Measurements from ENCODE around the gene PSMD11.

The PSMD11 gene

DNA sequence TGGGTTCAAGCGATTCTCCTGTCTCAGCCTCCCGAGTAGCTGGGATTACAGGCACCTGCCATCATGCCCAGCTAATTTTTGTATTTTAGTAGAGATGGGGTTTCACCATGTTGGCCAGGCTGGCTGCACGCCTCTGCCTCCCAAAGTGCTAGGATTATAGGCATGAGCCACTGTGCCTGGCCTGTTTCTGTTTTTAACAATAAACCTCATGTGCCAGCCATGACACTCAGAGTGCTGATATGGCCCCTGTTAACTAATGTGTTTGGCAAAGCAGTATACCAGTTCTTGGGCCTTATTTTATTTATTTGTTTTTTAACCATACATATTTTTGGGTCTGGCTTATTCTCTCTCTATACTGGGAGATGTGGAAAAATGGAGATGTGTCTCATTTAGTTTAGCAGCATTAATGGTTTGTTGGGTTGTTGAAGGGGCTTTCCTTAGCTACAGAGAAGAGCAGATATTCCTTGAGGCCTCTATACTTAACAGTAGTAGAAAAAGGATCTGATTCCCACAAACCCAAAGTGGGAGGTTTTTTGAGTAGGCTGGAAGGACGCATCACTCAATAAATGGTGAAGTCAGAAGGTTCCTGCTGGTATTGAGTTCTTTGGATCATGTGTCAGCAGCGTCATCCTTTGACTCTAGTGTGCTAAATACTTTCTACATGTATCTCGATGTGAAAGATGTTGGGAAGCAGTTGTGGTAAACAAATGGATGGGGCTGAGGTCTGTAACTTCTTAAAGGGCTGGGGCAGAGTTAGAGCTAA, 26.3 kb downstream of the PSMD11 start:
- DNase-seq = no peak

DNA sequence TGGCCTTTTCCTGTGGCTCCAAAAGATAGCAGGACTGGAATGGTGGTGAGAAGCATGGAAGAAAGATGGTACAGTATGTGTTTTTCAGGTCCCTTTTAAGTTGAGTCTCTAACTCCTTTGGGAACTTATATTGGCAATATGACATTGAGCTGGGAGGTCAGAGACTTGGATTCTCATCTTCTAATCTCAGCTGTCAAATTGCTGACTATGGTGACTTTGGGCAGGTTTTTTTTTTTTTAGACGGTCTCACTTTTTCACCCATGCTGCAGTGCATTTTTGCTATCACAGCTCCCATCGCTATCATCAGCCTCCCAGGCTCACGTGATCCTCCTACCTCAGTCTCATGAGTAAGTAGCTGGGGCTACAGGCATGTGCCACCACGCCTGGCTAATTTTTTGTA, 27.3 kb downstream of the PSMD11 start:
- no peak for DNase-seq

DNA sequence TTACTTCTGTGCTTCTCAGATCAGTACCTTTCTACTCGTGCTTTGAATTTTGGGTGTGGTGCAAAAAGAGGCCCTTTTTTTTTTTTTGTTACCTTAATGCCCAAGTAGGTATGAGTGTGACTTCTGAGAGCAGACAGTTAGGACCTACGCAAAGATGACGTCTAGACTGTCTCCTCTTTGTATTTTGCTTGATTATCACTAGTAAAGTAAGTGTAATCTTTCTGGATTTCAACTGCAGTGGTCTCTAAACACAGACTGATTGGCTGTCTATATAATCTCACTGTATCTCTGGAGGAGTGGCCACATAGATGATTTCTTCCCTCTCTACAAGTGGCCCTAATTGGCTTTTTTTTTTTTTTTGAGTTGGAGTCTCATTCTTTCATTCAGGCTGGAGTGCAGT, 30.9 kb downstream of the PSMD11 start:
- no peak for DNase-seq

DNA sequence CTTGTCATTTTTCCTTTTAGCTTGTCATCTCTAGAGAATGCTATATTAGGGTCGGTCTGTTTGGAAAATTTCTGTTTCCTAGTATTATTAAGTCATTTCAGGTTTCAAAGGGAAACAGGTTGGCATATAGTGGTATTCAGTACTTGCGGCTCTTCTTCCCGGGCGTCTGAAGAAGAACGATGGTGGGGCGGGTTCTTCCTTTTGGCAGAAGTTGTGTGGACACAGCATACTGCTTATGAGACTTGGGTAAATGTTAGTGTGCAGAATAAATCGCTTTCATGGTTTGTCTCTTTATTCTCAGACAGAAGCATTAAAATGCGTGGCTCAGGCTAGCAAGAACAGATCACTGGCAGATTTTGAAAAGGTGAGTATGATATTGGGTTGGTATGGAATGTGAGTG, 32.9 kb downstream of the PSMD11 start:
- no peak for DNase-seq

DNA sequence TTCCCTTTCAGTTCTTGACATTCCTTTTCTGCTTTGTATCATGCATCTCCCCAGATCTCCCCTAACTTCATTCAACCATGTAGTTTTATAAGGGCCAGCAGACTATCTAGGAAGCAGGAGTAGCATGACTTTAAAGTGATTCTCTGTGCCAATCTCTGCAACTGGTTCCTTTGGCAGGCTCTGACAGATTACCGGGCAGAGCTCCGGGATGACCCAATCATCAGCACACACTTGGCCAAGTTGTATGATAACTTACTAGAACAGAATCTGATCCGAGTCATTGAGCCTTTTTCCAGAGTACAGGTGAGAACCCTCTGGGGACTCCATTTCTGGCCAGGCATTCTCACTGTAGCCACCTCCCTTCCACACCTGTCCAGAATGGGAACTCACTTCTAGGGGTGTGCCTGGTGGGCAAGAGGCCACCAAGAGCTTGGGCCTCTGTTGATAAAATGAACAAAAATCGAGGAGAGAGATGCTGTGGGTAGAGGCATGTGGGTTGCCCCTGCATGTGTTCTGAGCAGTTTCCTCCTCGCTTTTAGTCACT, 34.8 kb downstream of the PSMD11 start:
- DNase-seq = no peak

DNA sequence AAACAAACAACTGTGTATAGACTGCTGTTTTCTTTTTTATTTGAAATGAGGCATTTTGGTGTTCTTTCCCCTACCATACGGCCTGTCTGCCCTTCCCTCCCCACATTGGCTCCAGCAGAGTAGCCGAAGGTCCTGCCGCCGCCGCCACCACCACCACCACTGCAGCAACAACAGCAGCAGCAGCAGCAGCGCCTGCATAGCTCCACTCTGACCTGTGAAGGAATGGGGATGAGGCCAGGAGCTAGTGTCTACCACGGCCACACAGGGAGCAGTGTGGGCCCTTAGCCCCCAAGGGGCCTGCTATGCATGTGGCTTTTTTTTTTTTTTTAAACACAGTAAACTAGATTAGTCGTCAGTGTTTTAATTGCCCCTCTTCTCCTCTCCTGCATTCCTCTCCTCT, 36.9 kb downstream of the PSMD11 start:
- DNase-seq = no peak

DNA sequence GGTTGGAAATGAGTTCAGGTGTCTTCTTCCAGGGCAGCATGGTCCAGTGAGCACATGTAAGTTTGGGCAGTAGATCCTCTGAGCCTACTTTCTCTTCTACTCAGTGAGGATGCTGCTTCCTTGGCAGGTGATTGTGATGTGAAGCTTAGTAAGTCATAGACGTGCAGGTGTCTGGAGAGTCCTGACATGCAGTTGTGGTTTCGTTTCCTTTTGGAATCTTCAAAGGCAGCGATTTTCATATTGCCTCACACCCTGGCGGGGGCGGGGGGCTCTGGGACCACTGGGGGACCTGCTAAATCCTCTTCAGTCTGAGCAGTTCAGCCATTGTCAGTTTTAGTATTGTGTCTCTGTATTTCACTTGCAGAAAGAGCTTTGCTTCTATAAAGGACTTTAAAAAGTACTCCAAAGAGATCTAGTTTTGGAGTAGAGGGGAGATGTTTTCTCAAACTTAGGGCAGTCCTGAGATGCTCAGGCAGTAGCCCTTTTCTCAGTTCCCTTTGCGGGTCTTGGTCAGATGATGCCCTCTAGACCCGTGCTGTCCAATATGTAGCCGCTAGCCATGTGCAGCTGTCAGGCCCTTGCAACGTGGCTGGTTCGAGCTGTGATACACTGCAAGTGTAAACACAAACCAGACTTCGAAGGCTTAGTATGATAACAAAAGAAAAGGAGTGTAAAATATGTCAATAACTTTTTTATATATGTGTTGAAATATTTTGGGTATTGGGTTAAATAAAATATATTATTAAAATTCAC, 38.4 kb downstream of the PSMD11 start:
- DNase-seq = no peak

DNA sequence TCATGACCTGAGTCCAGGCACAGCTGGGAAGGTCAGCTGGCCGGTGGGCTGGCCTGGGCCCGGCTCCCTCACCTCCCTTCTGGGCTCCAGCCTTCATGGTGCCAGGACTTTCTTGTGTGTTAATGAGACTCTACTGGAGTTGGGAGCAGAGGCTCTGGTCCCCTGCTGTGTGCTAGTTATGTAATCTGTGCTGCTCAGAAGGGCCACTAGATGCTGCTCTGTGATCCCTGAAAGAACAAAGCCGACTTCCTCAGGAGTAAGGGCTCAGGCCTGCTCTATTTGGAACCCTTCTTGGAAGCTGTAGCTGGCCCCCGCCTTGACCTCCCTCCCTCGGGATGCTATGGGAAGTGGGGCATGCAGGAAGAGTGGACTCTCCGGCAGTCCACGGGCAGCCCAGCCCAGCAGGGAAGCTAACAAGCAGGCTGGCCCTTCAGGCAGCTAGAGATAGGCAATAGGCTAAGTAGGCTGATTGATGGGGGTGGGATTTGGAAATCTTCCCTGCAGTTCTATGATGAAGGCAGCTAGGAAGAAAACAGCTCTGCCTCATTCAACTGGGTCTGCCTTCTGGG, 39.2 kb downstream of the PSMD11 start:
- DNase-seq = peak; percentile 3

DNA sequence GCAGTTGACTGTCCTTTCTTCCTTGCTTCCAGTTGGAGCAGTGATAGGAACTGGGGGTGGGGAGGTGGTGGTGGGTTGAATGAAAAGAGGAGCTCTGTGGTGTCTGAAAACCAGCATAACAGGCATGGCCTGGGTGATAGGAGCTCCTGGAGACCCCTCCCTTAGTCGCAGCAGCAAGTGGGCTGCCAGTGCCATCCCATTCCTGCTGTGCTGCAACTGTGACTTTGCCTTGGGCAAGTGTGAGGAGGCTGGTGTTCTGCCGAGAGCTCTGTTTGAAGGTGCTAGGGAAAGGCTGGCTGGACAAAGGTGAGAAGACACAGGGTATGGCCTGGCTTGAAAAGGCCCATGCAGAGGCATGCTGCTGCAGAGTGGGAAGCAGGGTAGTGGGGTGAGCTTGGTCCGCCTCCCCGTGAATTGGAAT, 39.7 kb downstream of the PSMD11 start:
- DNase-seq = no peak

DNA sequence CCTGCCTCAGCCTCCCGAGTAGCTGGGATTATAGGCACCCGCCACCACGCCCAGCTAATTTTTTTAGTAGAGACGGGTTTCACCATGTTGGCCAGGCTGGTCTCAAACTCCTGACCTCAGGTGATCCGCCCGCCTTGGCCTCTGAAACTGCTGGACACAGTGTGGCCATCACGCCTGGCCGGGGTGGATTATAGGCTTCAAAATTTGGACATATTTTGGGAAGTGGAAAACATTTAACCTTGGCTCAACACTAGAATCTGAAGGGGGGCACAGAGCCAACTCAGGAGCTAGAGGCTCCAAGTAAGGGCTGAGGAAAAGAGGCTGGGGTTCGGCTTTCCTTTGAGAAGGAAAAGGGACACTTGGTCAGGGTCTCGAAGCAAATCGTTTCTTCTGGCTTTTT, 40.3 kb downstream of the PSMD11 start:
- DNase-seq = no peak

DNA sequence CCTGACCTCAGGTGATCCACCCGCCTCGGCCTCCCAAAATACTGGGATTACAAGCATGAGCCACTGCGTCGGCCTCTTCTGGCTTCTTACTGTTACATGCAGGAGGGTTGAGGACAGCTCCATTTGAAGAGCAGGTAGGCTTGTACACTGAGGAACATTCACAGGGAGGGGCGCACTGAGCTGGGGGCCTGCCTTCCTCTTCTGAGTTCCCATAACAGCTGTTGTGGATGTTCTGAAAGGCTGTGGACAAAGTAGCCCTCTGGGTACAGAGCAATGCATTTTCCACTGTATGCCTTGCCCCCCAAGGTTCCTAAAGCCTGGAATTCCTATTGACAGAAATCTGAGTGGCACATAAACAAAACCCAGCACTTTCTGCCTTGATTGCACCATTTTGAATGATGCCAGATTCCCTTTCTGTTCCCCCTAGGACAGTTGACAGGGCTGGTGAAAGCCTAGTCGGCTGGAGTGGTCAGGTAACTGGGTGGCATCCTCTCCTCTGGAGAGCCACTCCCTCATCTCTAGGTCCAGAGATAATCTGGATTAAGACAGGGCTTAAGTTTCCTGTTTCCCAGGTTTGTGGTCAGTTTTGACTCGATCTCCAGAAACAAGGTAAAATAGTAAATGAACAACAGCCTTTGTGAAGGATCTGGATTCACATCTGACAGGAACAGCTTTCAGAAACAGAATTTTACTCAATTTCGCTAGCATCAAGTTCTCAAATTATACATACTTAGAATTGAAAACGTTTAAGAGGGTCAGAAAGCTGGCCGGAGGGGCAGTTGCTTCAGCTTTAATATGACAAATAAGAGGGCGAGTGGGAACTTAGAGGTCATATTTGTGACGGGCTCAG, 41.2 kb downstream of the PSMD11 start:
- DNase-seq = no peak

DNA sequence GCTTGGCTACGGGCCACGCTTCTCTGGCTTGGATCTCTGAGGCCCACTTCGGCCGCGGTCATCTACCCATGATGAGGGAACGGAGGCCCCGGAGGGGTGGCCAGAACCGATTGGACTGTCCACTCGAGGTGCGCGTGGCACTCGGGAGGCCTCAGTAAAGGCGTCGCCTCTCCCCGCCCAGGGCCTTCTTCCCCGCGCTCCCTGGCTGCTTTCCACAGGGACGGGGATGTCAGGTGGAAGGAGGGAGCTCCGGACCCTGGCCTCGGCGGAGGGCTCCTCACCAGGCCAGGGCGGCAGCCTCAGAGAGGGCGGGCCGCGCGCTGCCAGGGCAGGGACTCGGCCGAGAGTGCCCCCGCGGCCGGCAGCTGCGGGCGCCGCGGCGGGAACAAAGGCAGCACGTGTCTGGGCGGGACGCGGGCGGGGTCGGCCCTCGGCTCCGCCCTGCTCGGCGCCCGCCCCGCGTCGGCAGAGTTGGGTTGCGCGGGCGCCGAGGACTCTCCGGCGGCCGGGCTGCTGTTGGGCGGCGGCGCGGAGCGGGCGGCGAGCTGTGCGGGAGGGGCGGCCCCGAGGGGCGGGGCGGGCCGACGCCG, 41.9 kb downstream of the PSMD11 start:
- DNase-seq = peak; percentile 45

DNA sequence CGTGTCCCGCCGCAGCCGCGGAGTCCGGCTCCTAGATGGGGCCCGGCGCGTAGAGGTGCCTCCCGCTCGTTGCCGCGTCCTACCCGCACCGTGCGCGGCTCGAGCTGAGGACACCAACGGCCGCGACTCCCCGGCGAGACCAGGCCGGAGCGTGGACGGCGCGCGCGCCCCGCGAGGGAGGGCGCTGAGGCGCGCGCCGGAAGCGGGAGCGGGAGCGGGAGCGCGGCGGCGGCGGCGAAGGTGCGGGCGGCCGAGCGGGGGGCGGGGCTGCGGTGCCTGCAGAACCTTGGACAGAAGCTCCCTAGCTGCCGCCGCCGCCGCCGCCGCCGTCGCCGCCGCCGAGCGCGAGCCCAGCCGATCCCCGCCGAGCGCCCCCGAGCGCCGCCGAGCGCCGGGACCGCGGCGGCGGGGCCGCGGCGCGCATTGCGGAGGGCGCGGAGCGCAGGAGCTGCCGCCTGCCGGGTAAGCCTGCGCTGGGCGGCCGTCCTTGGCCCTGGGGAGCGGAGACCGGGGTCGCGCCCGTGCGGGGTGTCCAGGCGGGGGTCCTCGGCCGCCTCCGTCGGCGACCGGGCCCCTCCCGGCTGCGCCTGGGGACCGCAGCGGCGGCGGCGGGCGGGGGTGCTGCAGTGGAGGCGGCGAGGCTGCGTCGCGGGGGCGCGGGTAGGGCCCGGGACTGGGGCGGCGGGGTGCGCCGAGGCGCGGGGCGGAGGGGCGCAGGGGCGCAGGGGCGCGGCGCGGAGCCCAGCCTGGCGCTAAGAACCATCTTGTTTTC, 42.6 kb downstream of the PSMD11 start, which contains the start of gene CDK5R1:
Gene CDK5R1, plus strand, starts transcription at position 293 of the 772 bp plus-strand sequence. CDS start 628 bp downstream, outside the sequence.
- peak; percentile 12 for DNase-seq

DNA sequence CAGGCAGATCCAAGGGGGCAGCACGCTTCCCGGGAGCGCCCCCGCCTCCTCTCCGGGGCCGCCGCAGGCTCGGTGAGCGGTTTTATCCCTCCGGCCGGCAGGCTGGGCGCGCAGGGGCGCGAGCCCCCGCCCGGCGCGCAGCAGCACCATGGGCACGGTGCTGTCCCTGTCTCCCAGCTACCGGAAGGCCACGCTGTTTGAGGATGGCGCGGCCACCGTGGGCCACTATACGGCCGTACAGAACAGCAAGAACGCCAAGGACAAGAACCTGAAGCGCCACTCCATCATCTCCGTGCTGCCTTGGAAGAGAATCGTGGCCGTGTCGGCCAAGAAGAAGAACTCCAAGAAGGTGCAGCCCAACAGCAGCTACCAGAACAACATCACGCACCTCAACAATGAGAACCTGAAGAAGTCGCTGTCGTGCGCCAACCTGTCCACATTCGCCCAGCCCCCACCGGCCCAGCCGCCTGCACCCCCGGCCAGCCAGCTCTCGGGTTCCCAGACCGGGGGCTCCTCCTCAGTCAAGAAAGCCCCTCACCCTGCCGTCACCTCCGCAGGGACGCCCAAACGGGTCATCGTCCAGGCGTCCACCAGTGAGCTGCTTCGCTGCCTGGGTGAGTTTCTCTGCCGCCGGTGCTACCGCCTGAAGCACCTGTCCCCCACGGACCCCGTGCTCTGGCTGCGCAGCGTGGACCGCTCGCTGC, 43.3 kb downstream of the PSMD11 start:
- peak; percentile 4 for DNase-seq

DNA sequence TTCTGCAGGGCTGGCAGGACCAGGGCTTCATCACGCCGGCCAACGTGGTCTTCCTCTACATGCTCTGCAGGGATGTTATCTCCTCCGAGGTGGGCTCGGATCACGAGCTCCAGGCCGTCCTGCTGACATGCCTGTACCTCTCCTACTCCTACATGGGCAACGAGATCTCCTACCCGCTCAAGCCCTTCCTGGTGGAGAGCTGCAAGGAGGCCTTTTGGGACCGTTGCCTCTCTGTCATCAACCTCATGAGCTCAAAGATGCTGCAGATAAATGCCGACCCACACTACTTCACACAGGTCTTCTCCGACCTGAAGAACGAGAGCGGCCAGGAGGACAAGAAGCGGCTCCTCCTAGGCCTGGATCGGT, 43.9 kb downstream of the PSMD11 start:
- no peak for DNase-seq

DNA sequence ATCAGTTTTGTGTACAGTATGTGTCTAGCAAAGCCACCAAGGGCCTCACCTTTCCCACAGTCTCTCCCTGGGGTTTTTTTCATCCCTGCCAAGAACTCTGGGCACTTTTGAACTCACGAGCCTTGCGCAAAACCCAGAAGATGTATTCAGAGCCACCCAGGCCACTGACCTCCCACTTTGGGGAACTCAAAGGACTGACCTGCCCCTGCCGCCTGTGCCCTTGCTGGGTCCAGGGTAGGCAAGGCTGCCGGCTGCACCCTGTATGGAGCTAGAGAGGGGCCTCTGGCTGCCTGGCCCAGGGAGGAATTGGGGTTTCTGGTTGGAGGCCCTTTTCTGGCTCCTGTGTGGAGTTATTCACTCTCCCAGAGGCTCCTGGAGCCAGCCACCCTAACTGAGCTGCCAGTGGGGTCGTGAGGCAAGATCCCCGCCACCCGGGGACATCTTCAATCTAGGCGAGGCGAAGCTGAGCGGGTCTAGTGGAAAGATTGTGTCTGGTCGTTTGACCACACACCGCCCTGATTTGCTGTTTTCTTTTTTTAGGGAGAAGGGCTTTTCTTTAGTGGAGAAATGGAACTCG, 44.4 kb downstream of the PSMD11 start:
- DNase-seq = no peak

DNA sequence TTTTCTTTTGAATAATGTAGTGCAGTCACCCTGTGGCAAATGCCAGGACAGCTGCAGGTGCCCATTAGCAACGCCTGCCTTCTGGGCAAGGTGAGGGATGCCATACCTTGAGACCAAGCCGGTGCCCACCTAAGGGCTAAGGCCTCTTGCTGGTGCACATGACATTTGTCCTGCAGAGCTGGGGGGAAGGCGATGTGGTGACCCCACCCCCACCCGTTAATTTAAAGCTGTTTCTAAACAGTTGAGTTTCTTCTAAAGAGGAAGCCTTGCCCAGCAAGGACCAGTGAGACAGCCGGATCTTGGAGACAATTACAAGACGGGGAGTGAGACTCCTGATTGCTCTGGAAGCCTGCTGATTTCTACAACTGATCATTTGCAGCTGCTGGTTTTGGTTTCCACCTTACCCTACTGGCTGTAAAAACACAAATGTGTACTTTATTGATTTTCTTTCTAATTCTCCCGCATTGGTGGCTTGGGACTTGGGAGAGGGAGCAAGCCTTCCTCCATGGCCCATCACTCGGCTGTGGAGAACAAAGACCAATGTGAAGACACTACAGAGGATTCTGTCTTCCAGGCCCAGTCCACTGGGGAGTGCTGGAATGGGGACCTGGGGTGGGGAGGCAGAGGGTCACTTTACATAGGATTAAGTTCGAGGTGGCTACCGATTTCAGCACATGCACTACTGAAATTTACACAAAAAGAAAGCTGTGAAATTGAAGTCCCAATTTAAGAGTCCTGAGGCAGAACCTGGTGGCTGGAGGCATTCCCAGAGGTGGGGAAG, 45.2 kb downstream of the PSMD11 start:
- no peak for DNase-seq

DNA sequence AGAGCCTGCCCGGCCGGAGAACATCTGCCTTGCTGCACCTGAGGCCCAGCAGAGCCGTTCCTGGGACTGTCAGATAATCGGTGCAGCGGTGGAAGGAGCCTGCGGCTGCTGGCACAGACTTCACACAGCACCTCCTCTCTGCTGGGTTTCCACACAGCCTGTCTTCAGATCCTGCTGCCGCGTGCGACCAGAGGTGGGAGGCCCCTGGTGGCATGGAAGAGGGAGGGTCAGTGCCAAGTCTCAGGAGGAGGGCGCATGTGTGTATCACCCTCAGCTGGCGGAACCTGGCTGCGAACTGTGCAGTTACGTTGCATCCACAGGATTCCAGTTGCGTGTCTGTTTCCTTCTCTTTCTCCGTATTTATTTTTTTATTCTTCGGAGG, 45.8 kb downstream of the PSMD11 start:
- DNase-seq = no peak

DNA sequence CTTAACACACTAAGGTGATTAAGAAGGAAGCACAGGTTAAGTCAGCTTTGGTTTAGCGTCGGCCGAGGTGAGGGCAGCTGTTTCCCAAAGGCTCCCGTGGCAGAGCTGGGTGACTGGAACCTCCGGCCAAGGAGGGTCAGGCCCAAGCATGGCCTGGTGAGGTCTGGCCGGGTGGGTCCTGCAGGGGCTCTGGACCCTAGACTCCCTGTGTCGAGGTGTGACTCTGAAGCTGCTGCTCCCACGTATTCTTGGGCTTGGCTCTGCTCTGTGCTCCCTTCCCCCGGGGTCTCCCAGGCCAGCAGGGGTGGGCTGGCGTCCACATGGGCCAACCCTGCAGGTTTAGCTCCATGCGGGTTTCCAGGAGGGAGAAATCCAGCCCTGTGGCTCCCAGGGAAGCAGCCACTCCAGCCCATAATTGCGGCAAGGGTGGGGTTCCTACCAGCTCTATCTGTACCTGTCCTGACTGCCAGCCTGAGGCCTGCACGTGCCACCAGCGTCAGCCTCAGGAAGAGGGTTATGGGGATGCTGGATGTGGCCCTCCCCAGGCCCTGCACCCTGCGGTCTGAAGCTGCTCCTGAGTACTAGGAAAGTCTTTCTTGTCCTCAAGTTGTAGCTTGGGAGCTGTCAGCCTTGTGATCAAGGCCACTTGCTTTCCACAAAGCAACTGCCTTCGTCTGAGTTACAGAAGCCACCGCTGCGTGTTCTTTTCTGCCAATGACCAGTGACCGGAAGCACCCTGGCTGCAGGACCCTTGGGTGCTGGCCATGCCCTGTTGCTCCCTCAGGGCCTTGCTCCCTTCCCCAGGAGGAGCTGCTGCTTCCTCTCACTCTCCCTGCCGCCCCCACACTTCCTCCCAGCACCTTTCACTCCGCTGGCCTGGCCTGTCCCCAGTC, 47.3 kb downstream of the PSMD11 start:
- no peak for DNase-seq

Data from SHP77 treated with DMSO at 0.1 percent for 48 hours (cell line).